Measurements from ENCODE around the gene ZNF547. TPM values are rescaled to one million over a fixed set of nuclear protein-coding genes. Genes with fewer than 3 reads are reported as not detected.

Gene ZNF547
- total RNA-seq, 1 experiment from 2014 or later = 1.4 TPM

DNA sequence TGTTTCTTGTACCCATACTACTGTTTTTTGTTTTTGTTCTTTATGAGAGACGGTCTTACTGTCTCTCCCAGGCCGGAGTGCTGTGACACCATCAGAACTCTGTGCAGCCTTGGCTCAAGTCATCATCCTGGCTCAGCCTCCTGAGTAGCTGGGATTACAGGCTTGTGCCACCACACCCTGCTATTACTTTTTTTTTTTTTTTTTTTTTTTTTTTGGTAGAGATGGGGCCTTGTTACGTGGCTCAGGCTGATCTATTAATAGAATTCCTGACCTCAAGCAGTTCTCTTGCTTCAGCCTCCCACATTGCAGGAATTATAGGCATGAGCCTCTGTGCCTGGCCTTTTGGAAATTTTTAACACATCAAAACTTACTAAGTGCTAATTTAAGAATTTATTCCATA is 15.2 kb upstream of the ZNF547 start:
- intact Hi-C loops (cut with micrococcal nuclease) = no loop called here
- H3K4me3 ChIP-seq (replicated peaks in 1 of 2; ENCODE audit: low read depth in 1 of 2, low read length in 2 of 2) = no peak overlapping the region
- no peak for DNase-seq (ENCODE audit: low read depth, low spot score)
- H3K4me1 ChIP-seq (ENCODE audit: control insufficient read depth in 1 of 2, insufficient read depth in 2 of 2, low read length in 2 of 2) = peaks cover 5 to 16% of the 10 kb centered on the region in 2 experiments; a peak in 3 of 4 replicates
- no peak overlapping the region for H2AFZ ChIP-seq (ENCODE audit: low read depth, low read length, poor library complexity, severe bottlenecking)
- no peaks in the 10 kb centered on the region for H3K27me3 ChIP-seq (ENCODE audit: insufficient read depth, low read length)
- TF ChIP-seq, protein P1, sequence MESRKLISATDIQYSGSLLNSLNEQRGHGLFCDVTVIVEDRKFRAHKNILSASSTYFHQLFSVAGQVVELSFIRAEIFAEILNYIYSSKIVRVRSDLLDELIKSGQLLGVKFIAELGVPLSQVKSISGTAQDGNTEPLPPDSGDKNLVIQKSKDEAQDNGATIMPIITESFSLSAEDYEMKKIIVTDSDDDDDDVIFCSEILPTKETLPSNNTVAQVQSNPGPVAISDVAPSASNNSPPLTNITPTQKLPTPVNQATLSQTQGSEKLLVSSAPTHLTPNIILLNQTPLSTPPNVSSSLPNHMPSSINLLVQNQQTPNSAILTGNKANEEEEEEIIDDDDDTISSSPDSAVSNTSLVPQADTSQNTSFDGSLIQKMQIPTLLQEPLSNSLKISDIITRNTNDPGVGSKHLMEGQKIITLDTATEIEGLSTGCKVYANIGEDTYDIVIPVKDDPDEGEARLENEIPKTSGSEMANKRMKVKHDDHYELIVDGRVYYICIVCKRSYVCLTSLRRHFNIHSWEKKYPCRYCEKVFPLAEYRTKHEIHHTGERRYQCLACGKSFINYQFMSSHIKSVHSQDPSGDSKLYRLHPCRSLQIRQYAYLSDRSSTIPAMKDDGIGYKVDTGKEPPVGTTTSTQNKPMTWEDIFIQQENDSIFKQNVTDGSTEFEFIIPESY (IDR thresholded peaks at IDR 0.05; ENCODE audit: extremely low read depth, insufficient replicate concordance, low read length) = no peak
- TF ChIP-seq SRF (IDR thresholded peaks at IDR 0.05; ENCODE audit: low read depth) (no peak), CEBPB (IDR thresholded peaks at IDR 0.05; ENCODE audit: low read depth) (no peak), EZH2 (IDR thresholded peaks at IDR 0.05) (no peak), POLR2AphosphoS5 (IDR thresholded peaks at IDR 0.05; ENCODE audit: low read depth, low read length) (no peak), RAD21 (IDR thresholded peaks at IDR 0.05; ENCODE audit: low read depth) (no peak), SP1 (IDR thresholded peaks at IDR 0.05; ENCODE audit: low read depth) (no peak), POLR2A (IDR thresholded peaks at IDR 0.05; ENCODE audit: borderline replicate concordance, extremely low read depth, insufficient read depth, insufficient read length) (no peak), ZNF274 (IDR thresholded peaks at IDR 0.05; ENCODE audit: low read depth, low read length) (no peak), FOSL1 (IDR thresholded peaks at IDR 0.05; ENCODE audit: low read depth) (no peak), ATF3 (IDR thresholded peaks at IDR 0.05) (no peak), CBX3 (IDR thresholded peaks at IDR 0.05; ENCODE audit: low read depth) (no peak)
- peaks cover 19% of the 10 kb centered on the region for H3K79me2 ChIP-seq (ENCODE audit: insufficient read depth, low read length)
- no peak overlapping the region for H3K9ac ChIP-seq (ENCODE audit: low read length)
- ChIA-PET CTCF (no interaction called here), RAD21 (ENCODE audit: low non-redundant PET in 1 of 2, low total read pairs in 2 of 2, uncharacterized antibody in 2 of 2, unreplicated experiment in 2 of 2) (no interaction called here), POLR2A (interaction anchor here (0.9 kb wide), 1 partner anchor 15 kb away, joined by 3 read pairs; the partner anchor contains the start of genes TRAPPC2B and ZNF547)
- no peak for ATAC-seq
- H4K20me1 ChIP-seq (ENCODE audit: insufficient read depth) = no peaks in the 10 kb centered on the region
- no peaks in the 10 kb centered on the region for H3K9me3 ChIP-seq (ENCODE audit: control insufficient read depth in 1 of 2, insufficient read depth in 1 of 2, low read depth in 1 of 2, low read length in 2 of 2)
- H3K9me2 ChIP-seq (ENCODE audit: insufficient read depth) = no peaks in the 10 kb centered on the region
- H3K36me3 ChIP-seq (ENCODE audit: control insufficient read depth in 1 of 2, insufficient read depth in 2 of 2, low read length in 2 of 2) = no peaks in the 10 kb centered on the region
- no peak overlapping the region for H3K27ac ChIP-seq (ENCODE audit: low read depth, low read length)
- no peak overlapping the region for H3K4me2 ChIP-seq (ENCODE audit: low read length)
- no TSS peak for BruUV-seq (replicated peaks)

All from HCT116 (cell line).